ENCODE data around the gene KMO. TPM values are rescaled to one million over a fixed set of nuclear protein-coding genes. Genes with fewer than 3 reads are reported as not detected.

Gene KMO
- total and polyA plus RNA-seq, 8 donors, result 0.06 to 0.33 (median 0.18) TPM; not detected in 5

DNA sequence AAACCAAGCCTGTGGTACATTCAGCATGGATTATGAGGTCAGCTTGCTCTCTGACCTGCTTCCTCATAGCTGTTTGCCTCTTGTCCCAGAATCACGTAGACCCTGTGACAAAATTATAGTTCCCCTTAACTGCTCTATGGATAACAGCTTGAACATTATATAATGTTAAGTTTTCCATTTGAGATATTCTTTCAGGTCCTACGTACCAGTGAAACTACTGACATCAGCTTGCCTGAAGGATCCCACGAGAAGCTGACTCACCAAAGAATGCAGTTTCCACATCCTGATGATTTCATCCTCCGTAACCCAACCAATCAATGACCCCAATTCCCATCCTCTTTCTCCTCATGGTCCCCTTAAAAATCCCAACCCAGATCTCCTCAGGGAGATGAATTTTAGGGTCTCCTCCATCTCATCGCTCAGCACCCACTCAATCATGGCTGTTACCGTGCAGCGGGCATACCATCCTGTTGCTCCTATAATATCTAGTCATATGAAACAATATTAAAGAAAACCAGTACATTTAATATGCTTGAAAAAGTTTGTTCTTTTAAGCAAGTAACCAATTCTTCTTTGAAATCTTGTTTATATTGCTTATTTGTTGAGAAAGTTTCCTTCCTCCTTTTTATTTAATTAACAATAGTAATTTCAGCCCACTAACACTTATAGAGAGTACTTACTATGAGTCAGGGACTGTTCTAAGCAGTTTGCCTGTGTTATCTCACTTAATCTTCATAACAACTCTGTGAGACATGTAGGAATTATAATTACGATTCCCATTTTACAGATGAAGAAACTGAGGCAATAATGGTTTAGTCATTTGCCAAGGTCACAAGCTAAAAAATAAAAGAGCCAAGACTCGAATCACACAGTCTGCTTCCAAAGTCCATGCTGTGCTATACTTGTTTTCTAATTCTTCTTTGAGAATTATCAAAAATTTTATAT lies 80.6 kb downstream of the KMO start:
- DNase-seq, result no peak
- Histone ChIP-seq H3K36me3 (no peaks in the 10 kb centered on the region), H3K27ac (no peak overlapping the region), H3K9me3 (no peaks in the 10 kb centered on the region), H3K4me1 (peaks cover 0 to 38% (median 22%) of the 10 kb centered on the region in 4 donors), H3K27me3 (no peaks in the 10 kb centered on the region), H3K4me3 (no peak overlapping the region)
- TF ChIP-seq POLR2A (IDR thresholded peaks at IDR 0.05), result no peak
- TF ChIP-seq, protein P1, sequence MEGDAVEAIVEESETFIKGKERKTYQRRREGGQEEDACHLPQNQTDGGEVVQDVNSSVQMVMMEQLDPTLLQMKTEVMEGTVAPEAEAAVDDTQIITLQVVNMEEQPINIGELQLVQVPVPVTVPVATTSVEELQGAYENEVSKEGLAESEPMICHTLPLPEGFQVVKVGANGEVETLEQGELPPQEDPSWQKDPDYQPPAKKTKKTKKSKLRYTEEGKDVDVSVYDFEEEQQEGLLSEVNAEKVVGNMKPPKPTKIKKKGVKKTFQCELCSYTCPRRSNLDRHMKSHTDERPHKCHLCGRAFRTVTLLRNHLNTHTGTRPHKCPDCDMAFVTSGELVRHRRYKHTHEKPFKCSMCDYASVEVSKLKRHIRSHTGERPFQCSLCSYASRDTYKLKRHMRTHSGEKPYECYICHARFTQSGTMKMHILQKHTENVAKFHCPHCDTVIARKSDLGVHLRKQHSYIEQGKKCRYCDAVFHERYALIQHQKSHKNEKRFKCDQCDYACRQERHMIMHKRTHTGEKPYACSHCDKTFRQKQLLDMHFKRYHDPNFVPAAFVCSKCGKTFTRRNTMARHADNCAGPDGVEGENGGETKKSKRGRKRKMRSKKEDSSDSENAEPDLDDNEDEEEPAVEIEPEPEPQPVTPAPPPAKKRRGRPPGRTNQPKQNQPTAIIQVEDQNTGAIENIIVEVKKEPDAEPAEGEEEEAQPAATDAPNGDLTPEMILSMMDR (IDR thresholded peaks at IDR 0.05), result no peak
- TF ChIP-seq POLR2AphosphoS5 (IDR thresholded peaks at IDR 0.05), result no peak
- TF ChIP-seq EP300 (IDR thresholded peaks at IDR 0.05), result no peak
- 79 to 88% (median 84%) methylated on average over 9 of the region's 9 CpGs for WGBS, 5 donors
- intact Hi-C loops (cut with DNase I; ENCODE audit: low total_unique reads), result no loop called here

DNA sequence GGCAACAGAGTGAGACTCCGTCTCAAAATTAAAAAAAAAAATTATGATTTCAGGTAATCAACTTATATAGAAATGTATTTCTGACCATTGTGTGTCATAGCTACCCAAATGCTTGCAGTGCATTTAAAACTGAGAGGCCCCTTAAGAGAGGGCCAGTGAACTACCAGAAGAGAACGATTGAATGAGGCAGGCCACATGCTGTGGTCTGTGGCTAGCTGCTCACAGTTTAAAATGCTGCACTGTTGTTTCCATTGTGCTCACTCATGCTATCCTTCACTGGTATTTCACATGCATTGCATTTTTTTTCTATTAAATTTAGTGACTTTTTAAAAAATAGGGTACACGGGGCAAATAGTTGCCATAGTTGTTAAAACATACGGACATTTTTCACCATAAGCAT lies 82.0 kb downstream of the KMO start:
- H3K4me3 ChIP-seq, result no peak overlapping the region
- TF ChIP-seq, protein P1 (IDR thresholded peaks at IDR 0.05), result no peak
- TF ChIP-seq EP300 (IDR thresholded peaks at IDR 0.05) (no peak), POLR2A (IDR thresholded peaks at IDR 0.05) (no peak)
- 77 to 89% (median 85%) methylated on average over 4 of the region's 4 CpGs for WGBS, 5 donors
- no peaks in the 10 kb centered on the region for H3K36me3 ChIP-seq
- no peak for DNase-seq
- no peak overlapping the region for H3K27ac ChIP-seq
- intact Hi-C loops (cut with DNase I; ENCODE audit: low total_unique reads), result no loop called here
- H3K27me3 ChIP-seq, result no peaks in the 10 kb centered on the region
- H3K9me3 ChIP-seq, result no peaks in the 10 kb centered on the region
- peaks cover 0 to 38% (median 22%) of the 10 kb centered on the region in 4 donors for H3K4me1 ChIP-seq

DNA sequence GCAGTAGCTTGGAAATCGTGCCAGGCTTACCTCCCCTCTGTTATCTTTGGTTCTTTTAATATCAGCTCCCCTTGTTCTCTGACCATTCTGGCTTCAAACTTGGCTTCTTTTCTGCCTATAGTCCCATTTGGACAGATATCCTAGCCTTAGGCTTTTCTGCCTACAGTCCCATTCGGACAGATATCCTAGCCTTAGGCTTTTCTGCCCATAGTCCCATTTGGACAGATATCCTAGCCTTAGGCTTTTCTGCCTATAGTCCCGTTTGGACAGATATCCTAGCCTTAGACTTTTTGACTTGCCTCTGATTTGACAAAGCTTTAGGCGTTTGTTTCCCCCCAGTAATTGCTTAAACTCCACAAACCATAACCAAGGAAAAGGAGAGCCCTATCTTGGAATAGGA lies 82.4 kb downstream of the KMO start:
- Histone ChIP-seq H3K9me3 (no peaks in the 10 kb centered on the region), H3K36me3 (no peaks in the 10 kb centered on the region), H3K4me3 (no peak overlapping the region), H3K27ac (no peak overlapping the region), H3K4me1 (peaks cover 0 to 38% (median 22%) of the 10 kb centered on the region in 4 donors), H3K27me3 (no peaks in the 10 kb centered on the region)
- intact Hi-C loops (cut with DNase I; ENCODE audit: low total_unique reads), result no loop called here
- no peak for DNase-seq
- 56 to 64% (median 58%) methylated on average over 4 of the region's 4 CpGs for WGBS, 5 donors
- TF ChIP-seq EP300 (IDR thresholded peaks at IDR 0.05) (no peak), POLR2A (IDR thresholded peaks at IDR 0.05) (no peak), POLR2AphosphoS5 (IDR thresholded peaks at IDR 0.05) (no peak)
- TF ChIP-seq, protein P1 (IDR thresholded peaks at IDR 0.05), result no peak

DNA sequence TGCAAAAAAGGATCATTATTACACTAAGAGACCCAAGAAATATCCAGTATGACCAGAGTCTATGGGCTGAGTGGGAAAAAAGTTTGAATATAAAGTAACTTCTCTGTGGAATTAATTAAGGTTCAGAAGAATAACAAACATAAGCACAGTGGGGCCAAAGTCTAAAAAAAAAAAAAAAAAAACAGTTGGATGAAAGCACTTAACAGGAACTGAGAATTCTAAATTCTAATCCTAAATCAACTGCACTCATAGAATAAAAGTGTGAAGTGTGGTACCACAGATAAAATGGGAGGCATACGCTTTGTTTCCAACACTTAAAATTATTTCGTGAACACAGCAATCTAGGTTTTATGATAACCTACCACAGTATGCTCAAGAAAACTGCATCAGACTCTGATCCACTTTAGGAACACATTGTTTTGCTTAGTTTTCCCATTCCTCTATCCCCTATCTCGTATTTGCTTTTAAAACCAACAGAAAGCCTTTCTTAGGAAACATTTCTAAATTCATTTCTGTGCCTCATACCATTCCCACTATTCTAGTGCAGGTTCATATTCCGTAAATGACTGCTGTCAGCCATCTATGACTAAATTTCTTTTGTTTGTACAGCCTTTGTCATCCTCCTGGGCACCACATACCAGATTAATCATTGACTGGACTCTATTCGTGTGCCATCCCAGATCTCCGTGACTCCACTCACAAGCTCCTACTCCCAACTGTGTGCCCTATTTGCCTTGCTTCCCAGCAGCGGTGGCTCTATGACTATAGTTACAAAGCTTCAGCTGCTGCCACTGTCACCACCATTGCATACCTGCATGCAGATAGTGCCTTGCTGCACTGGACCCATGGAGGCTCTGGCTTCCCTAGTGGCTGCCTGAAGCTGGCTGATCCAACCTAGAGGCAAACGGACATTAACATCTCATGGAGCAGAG lies 83.1 kb downstream of the KMO start:
- Histone ChIP-seq H3K27me3 (no peaks in the 10 kb centered on the region), H3K27ac (peak overlapping the region in 1 of 5 donors; percentile 8), H3K4me1 (peaks cover 0 to 32% (median 17%) of the 10 kb centered on the region in 4 donors), H3K9me3 (no peaks in the 10 kb centered on the region), H3K36me3 (no peaks in the 10 kb centered on the region), H3K4me3 (no peak overlapping the region)
- WGBS, 5 donors, result 40 to 65% (median 60%) methylated on average over 8 of the region's 8 CpGs
- peak in 1 of 2 donors; percentile 38 for DNase-seq
- TF ChIP-seq POLR2AphosphoS5 (IDR thresholded peaks at IDR 0.05) (no peak), POLR2A (IDR thresholded peaks at IDR 0.05) (no peak), EP300 (IDR thresholded peaks at IDR 0.05) (no peak)
- TF ChIP-seq, protein P1 (IDR thresholded peaks at IDR 0.05), result no peak
- intact Hi-C loops (cut with DNase I; ENCODE audit: low total_unique reads), result no loop called here
